HCT116 (cell line): ENCODE results near the gene NCR1.
"Not testable (repeated sequence)": the region's sequence is repeated elsewhere in the genome, so short reads cannot be mapped to it uniquely, and the experiment has no call there.

Experiments
- CBX3 ChIP-seq: IDR thresholded peaks from 2 replicates; pipeline ENCODE4 v1.6.1; 2012; ENCODE audit warnings: low read depth
- POLR2A ChIP-seq: IDR thresholded peaks from 2 replicates; pipeline ENCODE4 v1.7.0; 2011; ENCODE audit warnings: borderline replicate concordance; ENCODE audit not compliant: insufficient read depth, insufficient read length; ENCODE audit errors: extremely low read depth
- RAD21 ChIP-seq: IDR thresholded peaks from 2 replicates; pipeline ENCODE4 v1.6.1; 2012; ENCODE audit warnings: low read depth, mild to moderate bottlenecking
- SRF ChIP-seq: IDR thresholded peaks from 2 replicates; pipeline ENCODE4 v1.6.1; 2012; ENCODE audit warnings: low read depth
- ZNF274 ChIP-seq: fragments of 200-500 bp; sonication (Bioruptor generic); IDR thresholded peaks from 2 replicates; pipeline ENCODE4 v1.6.1; 2014; ENCODE audit warnings: mild to moderate bottlenecking, low read depth, low read length, inconsistent platforms
- TF ChIP-seq, protein P1 (sequence below): IDR thresholded peaks from 2 replicates; pipeline ENCODE4 v1.6.1; 2011; ENCODE audit warnings: mild to moderate bottlenecking, low read length, moderate library complexity; ENCODE audit not compliant: insufficient replicate concordance; ENCODE audit errors: extremely low read depth
- TF ChIP-seq, protein P2 (sequence below), 3 experiments: fragments of 200-600 bp in 1 of 3; sonication (generic) in 1 of 3; IDR thresholded peaks in 2 of 3; conservative IDR thresholded peaks in 1 of 3; 2 replicates each; pipeline ENCODE4 v1.5.1; 2012 to 2017; ENCODE audit warnings: low read depth in 2 of 3, low read length in 2 of 3, antibody characterized with exemption in 1 of 3, borderline replicate concordance in 1 of 3, control low read depth in 1 of 3, mild to moderate bottlenecking in 1 of 3, mixed read lengths in 1 of 3, mixed run types in 1 of 3, moderate library complexity in 1 of 3; ENCODE audit not compliant: insufficient read depth in 1 of 3
- TF ChIP-seq, protein P3 (sequence below): IDR thresholded peaks from 2 replicates; pipeline ENCODE4 v1.6.1; 2012

DNA sequence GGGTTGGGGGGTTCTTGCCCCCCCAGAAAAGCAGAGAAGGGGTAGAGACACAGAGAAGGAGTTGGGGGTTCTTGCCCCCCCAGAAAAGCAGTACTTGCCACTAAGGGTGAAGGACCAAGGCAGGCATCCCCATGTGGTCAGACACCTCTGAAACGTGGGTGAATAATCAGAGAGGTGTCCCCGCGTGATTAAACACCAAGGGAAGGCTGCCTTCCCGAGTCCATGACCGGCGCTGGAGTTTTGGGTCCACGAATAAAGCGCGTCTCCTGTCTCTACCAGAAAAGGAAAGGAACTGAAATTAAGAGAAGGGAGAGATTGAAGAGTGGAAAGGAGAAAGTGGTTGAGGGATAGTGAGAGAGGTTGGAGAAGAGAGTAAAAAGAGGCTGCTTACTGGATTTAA is 6.3 kb upstream of the NCR1 start:
- TF ChIP-seq, protein P1, sequence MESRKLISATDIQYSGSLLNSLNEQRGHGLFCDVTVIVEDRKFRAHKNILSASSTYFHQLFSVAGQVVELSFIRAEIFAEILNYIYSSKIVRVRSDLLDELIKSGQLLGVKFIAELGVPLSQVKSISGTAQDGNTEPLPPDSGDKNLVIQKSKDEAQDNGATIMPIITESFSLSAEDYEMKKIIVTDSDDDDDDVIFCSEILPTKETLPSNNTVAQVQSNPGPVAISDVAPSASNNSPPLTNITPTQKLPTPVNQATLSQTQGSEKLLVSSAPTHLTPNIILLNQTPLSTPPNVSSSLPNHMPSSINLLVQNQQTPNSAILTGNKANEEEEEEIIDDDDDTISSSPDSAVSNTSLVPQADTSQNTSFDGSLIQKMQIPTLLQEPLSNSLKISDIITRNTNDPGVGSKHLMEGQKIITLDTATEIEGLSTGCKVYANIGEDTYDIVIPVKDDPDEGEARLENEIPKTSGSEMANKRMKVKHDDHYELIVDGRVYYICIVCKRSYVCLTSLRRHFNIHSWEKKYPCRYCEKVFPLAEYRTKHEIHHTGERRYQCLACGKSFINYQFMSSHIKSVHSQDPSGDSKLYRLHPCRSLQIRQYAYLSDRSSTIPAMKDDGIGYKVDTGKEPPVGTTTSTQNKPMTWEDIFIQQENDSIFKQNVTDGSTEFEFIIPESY, result not testable (repeated sequence)
- not testable (repeated sequence) for TF ChIP-seq CBX3, POLR2A, RAD21, SRF, ZNF274
- TF ChIP-seq, protein P2, sequence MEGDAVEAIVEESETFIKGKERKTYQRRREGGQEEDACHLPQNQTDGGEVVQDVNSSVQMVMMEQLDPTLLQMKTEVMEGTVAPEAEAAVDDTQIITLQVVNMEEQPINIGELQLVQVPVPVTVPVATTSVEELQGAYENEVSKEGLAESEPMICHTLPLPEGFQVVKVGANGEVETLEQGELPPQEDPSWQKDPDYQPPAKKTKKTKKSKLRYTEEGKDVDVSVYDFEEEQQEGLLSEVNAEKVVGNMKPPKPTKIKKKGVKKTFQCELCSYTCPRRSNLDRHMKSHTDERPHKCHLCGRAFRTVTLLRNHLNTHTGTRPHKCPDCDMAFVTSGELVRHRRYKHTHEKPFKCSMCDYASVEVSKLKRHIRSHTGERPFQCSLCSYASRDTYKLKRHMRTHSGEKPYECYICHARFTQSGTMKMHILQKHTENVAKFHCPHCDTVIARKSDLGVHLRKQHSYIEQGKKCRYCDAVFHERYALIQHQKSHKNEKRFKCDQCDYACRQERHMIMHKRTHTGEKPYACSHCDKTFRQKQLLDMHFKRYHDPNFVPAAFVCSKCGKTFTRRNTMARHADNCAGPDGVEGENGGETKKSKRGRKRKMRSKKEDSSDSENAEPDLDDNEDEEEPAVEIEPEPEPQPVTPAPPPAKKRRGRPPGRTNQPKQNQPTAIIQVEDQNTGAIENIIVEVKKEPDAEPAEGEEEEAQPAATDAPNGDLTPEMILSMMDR (IDR thresholded peaks at IDR 0.05 in 2 of 3, conservative IDR thresholded peaks at IDR 0.05 in 1 of 3; ENCODE audit: borderline replicate concordance in 1 of 3, insufficient read depth in 1 of 3, low read depth in 2 of 3, low read length in 2 of 3), result not testable (repeated sequence)
- TF ChIP-seq, protein P3, sequence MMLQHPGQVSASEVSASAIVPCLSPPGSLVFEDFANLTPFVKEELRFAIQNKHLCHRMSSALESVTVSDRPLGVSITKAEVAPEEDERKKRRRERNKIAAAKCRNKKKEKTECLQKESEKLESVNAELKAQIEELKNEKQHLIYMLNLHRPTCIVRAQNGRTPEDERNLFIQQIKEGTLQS, result not testable (repeated sequence)
